Liver (tissue), 9 donors: ENCODE data around the gene CNPY3. TPM values are rescaled to one million over a fixed set of nuclear protein-coding genes. Genes with fewer than 3 reads are reported as not detected.

Experiments used
- DNase-seq: peaks from one replicate; pipeline ENCODE4 v3.0.0-alpha.2; 2017; ENCODE audit warnings: low spot score
- H3K27ac ChIP-seq, 2 donors: one replicate each; pipeline ENCODE4 v1.7.0; 2013; ENCODE audit warnings: inconsistent platforms in 2 of 2, low read length in 2 of 2, control low read depth in 1 of 2, low read depth in 1 of 2, mild to moderate bottlenecking in 1 of 2
- H3K27me3 ChIP-seq, 4 donors: one replicate each; pipeline versions ENCODE4 v1.6.1 to v1.7.0; 2013; ENCODE audit warnings: low read length in 3 of 4, inconsistent platforms in 1 of 4, mild to moderate bottlenecking in 1 of 4, moderate library complexity in 1 of 4; ENCODE audit not compliant: control insufficient read depth in 4 of 4, insufficient read depth in 4 of 4
- H3K36me3 ChIP-seq, 4 donors: one replicate each; pipeline versions ENCODE4 v1.6.1 to v1.7.0; 2013; ENCODE audit warnings: low read length in 3 of 4, mild to moderate bottlenecking in 3 of 4, low read depth in 1 of 4, moderate library complexity in 1 of 4; ENCODE audit not compliant: control insufficient read depth in 4 of 4, insufficient read depth in 3 of 4
- H3K4me1 ChIP-seq, 4 donors: one replicate each; pipeline versions ENCODE4 v1.6.1 to v1.7.0; 2013; ENCODE audit warnings: low read length in 3 of 4, mild to moderate bottlenecking in 3 of 4, moderate library complexity in 1 of 4; ENCODE audit not compliant: control insufficient read depth in 4 of 4, insufficient read depth in 4 of 4
- H3K4me3 ChIP-seq, 3 donors: one replicate each; pipeline versions ENCODE4 v1.6.1 to v1.7.0; 2013; ENCODE audit warnings: low read length in 3 of 3, control low read depth in 1 of 3, low read depth in 1 of 3, mild to moderate bottlenecking in 1 of 3
- H3K9ac ChIP-seq, 2 donors: one replicate each; pipeline ENCODE4 v1.7.0; 2013; ENCODE audit warnings: low read length in 2 of 2, mild to moderate bottlenecking in 2 of 2, moderate library complexity in 2 of 2, control low read depth in 1 of 2, low read depth in 1 of 2
- H3K9me3 ChIP-seq, 4 donors: one replicate each; pipeline versions ENCODE4 v1.6.1 to v1.7.0; 2013; ENCODE audit warnings: low read length in 3 of 4; ENCODE audit not compliant: control insufficient read depth in 4 of 4
- EGR1 ChIP-seq, 2 donors: IDR thresholded peaks; 2 replicates each; pipeline ENCODE4 v1.6.1; 2016 to 2018; ENCODE audit warnings: antibody characterized with exemption in 2 of 2, low read depth in 2 of 2
- GABPA ChIP-seq, 2 donors: IDR thresholded peaks in 1 of 2; conservative IDR thresholded peaks in 1 of 2; 2 replicates each; pipeline ENCODE4 v1.6.1; 2016; ENCODE audit warnings: antibody characterized with exemption in 2 of 2, mild to moderate bottlenecking in 1 of 2, moderate library complexity in 1 of 2
- HNF4A ChIP-seq, 2 donors: conservative IDR thresholded peaks; 2 replicates each; pipeline ENCODE4 v1.6.1; 2016; ENCODE audit warnings: antibody characterized with exemption in 2 of 2, mild to moderate bottlenecking in 2 of 2
- HNF4G ChIP-seq: IDR thresholded peaks from 2 replicates; pipeline ENCODE4 v1.6.1; 2016; ENCODE audit warnings: antibody characterized with exemption
- RAD21 ChIP-seq, 2 donors: IDR thresholded peaks; 2 replicates each; pipeline ENCODE4 v1.6.1; 2016; ENCODE audit warnings: antibody characterized with exemption in 2 of 2, mild to moderate bottlenecking in 2 of 2
- RXRA ChIP-seq, 2 donors: IDR thresholded peaks; 2 replicates each; pipeline ENCODE4 v1.6.1; 2017 to 2018; ENCODE audit warnings: antibody characterized with exemption in 2 of 2, mild to moderate bottlenecking in 1 of 2
- SP1 ChIP-seq: IDR thresholded peaks from 2 replicates; pipeline ENCODE4 v1.6.1; 2018; ENCODE audit warnings: antibody characterized with exemption, mild to moderate bottlenecking
- TAF1 ChIP-seq: conservative IDR thresholded peaks from 2 replicates; pipeline ENCODE4 v1.6.1; 2016; ENCODE audit warnings: antibody characterized with exemption, mild to moderate bottlenecking
- YY1 ChIP-seq: IDR thresholded peaks from 2 replicates; pipeline ENCODE4 v1.6.1; 2016; ENCODE audit warnings: antibody characterized with exemption, mild to moderate bottlenecking
- WGBS: extraction: QIAGEN DNeasy Blood & Tissue Kit; methylation state at CpG from one replicate; pipeline ENCODE4 v1.1.7; 2013; 5-methylcytosine and 5-hydroxymethylcytosine counted together
- polyA plus RNA-seq, 2 donors: library from polyadenylated mRNA; stranded (reverse) in 1 of 2; unstranded in 1 of 2; fragments of 200-250 nt in 1 of 2; fragments of >200 nt in 1 of 2; fragmentation: Nextera tagmentation in 1 of 2; extraction: Ambion mirVana in 1 of 2; gene quantifications; one replicate each; pipeline versions ENCODE4 v1.2.1 to v1.2.3, GENCODE V29; 2013 to 2015
- total RNA-seq, 2 donors: library from RNA; depleted of rRNA; stranded (reverse); fragments of >200 nt; gene quantifications; one replicate each; pipeline ENCODE4 v1.2.3, GENCODE V29; 2014
- TF ChIP-seq, protein P1 (sequence below): fragments of 150-350 bp; IDR thresholded peaks from 2 replicates; pipeline ENCODE4 v1.5.1; 2017; ENCODE audit warnings: improper control_type of control experiment, low read depth, low read length; ENCODE audit not compliant: missing input control
- TF ChIP-seq, protein P2 (sequence below): IDR thresholded peaks from 2 replicates; pipeline ENCODE4 v1.6.1; 2016; ENCODE audit warnings: antibody characterized with exemption
- TF ChIP-seq, protein P3 (sequence below): IDR thresholded peaks from 2 replicates; pipeline ENCODE4 v1.6.1; 2016; ENCODE audit warnings: antibody characterized with exemption, mild to moderate bottlenecking
- donor health status: healthy.
- donor health status: healthy.
- donor health status: healthy.
- donor health status: healthy.
- donor health status: healthy.

Gene CNPY3
- total and polyA plus RNA-seq, 4 donors, result 17.2 to 41.0 (median 27.2) TPM

DNA sequence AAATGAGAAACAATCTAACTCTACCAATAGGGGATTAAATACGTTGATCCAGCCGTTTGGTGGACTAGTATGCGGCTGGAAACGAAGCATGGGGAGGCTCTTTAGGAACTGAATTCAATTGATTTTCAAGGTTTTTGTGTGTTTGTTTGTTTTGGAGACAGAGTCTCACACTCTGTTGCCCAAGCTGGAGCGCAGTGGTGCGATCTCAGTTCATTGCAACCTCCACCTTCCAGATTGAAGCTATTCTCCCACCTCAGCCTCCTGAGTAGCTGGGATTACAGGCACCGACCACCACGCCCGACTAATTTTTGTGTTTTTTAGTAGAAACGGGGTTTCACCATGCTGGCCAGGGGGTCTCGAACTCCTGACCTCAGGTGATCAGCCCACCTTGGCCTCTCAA lies 7.1 kb downstream of the CNPY3 start (continued):
- TF ChIP-seq, protein P1, sequence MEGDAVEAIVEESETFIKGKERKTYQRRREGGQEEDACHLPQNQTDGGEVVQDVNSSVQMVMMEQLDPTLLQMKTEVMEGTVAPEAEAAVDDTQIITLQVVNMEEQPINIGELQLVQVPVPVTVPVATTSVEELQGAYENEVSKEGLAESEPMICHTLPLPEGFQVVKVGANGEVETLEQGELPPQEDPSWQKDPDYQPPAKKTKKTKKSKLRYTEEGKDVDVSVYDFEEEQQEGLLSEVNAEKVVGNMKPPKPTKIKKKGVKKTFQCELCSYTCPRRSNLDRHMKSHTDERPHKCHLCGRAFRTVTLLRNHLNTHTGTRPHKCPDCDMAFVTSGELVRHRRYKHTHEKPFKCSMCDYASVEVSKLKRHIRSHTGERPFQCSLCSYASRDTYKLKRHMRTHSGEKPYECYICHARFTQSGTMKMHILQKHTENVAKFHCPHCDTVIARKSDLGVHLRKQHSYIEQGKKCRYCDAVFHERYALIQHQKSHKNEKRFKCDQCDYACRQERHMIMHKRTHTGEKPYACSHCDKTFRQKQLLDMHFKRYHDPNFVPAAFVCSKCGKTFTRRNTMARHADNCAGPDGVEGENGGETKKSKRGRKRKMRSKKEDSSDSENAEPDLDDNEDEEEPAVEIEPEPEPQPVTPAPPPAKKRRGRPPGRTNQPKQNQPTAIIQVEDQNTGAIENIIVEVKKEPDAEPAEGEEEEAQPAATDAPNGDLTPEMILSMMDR, result no peak
- TF ChIP-seq HNF4G, result no peak

DNA sequence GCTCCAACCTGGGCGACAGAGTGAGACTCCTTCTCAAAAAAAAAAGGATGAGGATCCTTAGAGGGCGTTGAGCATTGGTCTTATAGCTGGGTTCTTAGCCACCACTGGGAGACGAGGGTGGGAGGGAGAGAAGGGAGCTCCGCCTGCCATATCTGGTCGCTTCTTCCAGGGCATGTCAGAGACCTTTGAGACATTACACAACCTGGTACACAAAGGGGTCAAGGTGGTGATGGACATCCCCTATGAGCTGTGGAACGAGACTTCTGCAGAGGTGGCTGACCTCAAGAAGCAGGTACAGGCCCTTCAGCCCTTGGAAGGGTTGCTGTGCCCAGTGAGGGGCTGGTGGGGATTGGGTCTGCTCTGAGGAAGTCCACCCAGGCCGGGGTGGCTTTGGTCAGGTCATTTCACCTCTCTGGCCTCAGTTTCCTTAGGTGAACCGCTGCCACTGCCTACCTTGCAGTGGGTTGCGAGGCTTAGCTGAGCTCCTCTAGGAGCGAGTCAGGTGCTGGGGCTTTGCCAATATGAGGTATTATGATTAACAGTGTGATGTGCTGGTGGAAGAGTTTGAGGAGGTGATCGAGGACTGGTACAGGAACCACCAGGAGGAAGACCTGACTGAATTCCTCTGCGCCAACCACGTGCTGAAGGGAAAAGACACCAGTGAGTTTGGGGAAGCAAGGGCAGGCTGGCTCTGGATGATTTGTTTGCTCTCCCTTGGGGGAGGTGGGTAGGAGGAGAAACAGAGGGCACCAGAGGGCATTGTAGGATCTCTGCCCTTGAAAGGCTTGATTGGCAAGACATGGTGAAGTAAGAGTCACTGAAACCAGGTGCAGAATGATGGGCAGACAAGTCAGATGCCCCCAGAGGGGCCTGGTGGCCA lies 8.5 kb downstream of the CNPY3 start:
- Histone ChIP-seq H3K27ac (peak overlapping the region; percentile 9 to 83), H3K27me3 (no peaks in the 10 kb centered on the region), H3K36me3 (peaks cover 2 to 19% (median 5%) of the 10 kb centered on the region in 4 donors), H3K9ac (no peak overlapping the region), H3K9me3 (no peaks in the 10 kb centered on the region), H3K4me1 (peaks cover 23 to 65% (median 55%) of the 10 kb centered on the region in 4 donors), H3K4me3 (no peak overlapping the region)
- peak; percentile 71 to 90 for TF ChIP-seq RXRA (IDR thresholded peaks at IDR 0.05)
- no peak for TF ChIP-seq YY1
- no peak for TF ChIP-seq RAD21 (IDR thresholded peaks at IDR 0.05)
- TF ChIP-seq GABPA (IDR thresholded peaks at IDR 0.05 in 1 of 2, conservative IDR thresholded peaks at IDR 0.05 in 1 of 2), result no peak
- peak; percentile 69 for TF ChIP-seq SP1
- peak; percentile 40 to 52 for TF ChIP-seq HNF4A (conservative IDR thresholded peaks at IDR 0.05)
- no peak for TF ChIP-seq EGR1 (IDR thresholded peaks at IDR 0.05; ENCODE audit: low read depth in 2 of 2)
- TF ChIP-seq HNF4G, result no peak
- TF ChIP-seq, protein P2, sequence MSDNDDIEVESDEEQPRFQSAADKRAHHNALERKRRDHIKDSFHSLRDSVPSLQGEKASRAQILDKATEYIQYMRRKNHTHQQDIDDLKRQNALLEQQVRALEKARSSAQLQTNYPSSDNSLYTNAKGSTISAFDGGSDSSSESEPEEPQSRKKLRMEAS, result peak; percentile 47
- no peak for DNase-seq
- 64% methylated on average over 13 of the region's 13 CpGs for WGBS

DNA sequence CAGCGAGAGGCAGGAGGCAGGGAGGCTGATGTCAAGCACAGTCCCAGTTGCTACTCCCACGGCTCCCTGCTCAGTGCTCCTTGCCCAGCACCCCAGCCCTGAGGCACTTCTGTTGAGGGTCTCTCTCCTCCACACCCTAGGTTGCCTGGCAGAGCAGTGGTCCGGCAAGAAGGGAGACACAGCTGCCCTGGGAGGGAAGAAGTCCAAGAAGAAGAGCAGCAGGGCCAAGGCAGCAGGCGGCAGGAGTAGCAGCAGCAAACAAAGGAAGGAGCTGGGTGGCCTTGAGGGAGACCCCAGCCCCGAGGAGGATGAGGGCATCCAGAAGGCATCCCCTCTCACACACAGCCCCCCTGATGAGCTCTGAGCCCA lies 9.1 kb downstream of the CNPY3 start:
- no peak for DNase-seq
- Histone ChIP-seq H3K4me1 (peaks cover 23 to 58% (median 52%) of the 10 kb centered on the region in 4 donors), H3K27me3 (no peaks in the 10 kb centered on the region), H3K9ac (no peak overlapping the region), H3K9me3 (no peaks in the 10 kb centered on the region), H3K4me3 (peak overlapping the region in 1 of 3 donors; percentile 21), H3K27ac (peak overlapping the region; percentile 9 to 83), H3K36me3 (peaks cover 2 to 22% (median 5%) of the 10 kb centered on the region in 4 donors)
- TF ChIP-seq GABPA (IDR thresholded peaks at IDR 0.05 in 1 of 2, conservative IDR thresholded peaks at IDR 0.05 in 1 of 2) (no peak), TAF1 (no peak), YY1 (no peak), EGR1 (IDR thresholded peaks at IDR 0.05; ENCODE audit: low read depth in 2 of 2) (no peak), HNF4G (no peak), SP1 (no peak)
- TF ChIP-seq, protein P2, result no peak
- TF ChIP-seq, protein P3, sequence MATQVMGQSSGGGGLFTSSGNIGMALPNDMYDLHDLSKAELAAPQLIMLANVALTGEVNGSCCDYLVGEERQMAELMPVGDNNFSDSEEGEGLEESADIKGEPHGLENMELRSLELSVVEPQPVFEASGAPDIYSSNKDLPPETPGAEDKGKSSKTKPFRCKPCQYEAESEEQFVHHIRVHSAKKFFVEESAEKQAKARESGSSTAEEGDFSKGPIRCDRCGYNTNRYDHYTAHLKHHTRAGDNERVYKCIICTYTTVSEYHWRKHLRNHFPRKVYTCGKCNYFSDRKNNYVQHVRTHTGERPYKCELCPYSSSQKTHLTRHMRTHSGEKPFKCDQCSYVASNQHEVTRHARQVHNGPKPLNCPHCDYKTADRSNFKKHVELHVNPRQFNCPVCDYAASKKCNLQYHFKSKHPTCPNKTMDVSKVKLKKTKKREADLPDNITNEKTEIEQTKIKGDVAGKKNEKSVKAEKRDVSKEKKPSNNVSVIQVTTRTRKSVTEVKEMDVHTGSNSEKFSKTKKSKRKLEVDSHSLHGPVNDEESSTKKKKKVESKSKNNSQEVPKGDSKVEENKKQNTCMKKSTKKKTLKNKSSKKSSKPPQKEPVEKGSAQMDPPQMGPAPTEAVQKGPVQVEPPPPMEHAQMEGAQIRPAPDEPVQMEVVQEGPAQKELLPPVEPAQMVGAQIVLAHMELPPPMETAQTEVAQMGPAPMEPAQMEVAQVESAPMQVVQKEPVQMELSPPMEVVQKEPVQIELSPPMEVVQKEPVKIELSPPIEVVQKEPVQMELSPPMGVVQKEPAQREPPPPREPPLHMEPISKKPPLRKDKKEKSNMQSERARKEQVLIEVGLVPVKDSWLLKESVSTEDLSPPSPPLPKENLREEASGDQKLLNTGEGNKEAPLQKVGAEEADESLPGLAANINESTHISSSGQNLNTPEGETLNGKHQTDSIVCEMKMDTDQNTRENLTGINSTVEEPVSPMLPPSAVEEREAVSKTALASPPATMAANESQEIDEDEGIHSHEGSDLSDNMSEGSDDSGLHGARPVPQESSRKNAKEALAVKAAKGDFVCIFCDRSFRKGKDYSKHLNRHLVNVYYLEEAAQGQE, result no peak
- TF ChIP-seq, protein P1, result no peak
- 85% methylated on average over 5 of the region's 5 CpGs for WGBS
